Sigmoid colon (tissue), 7 donors: ENCODE results near the gene PAFAH1B2. TPM values are rescaled to one million over a fixed set of nuclear protein-coding genes. Genes with fewer than 3 reads are reported as not detected.

Source experiments
- DNase-seq: peaks from one replicate; pipeline ENCODE4 v3.0.0-alpha.2; 2019
- H3K27ac ChIP-seq, 4 donors: fragments of 200-600 bp; sonication (generic); one replicate each; pipeline ENCODE4 v1.5.1; 2016 to 2019; ENCODE audit warnings: mild to moderate bottlenecking in 1 of 4
- H3K27me3 ChIP-seq, 3 donors: fragments of 200-600 bp; sonication (generic); one replicate each; pipeline ENCODE4 v1.5.1; 2019; ENCODE audit warnings: mild to moderate bottlenecking in 1 of 3
- H3K36me3 ChIP-seq, 4 donors: fragments of 200-600 bp; sonication (generic); one replicate each; pipeline ENCODE4 v1.5.1; 2016 to 2019
- H3K4me1 ChIP-seq, 4 donors: fragments of 200-600 bp; sonication (generic); one replicate each; pipeline ENCODE4 v1.5.1; 2017 to 2019
- H3K4me3 ChIP-seq, 4 donors: fragments of 200-600 bp; sonication (generic); one replicate each; pipeline ENCODE4 v1.5.1; 2017 to 2019; ENCODE audit warnings: mild to moderate bottlenecking in 2 of 4, moderate library complexity in 1 of 4
- H3K9me3 ChIP-seq, 4 donors: fragments of 200-600 bp in 3 of 4; sonication (generic) in 3 of 4; one replicate each; pipeline versions ENCODE4 v1.5.1 to v1.6.1; 2013 to 2019
- CTCF ChIP-seq, 4 experiments: fragments of 450-650 bp in 3 of 4; fragments of 200-600 bp in 1 of 4; IDR thresholded peaks; one replicate each; pipeline ENCODE4 v1.5.1; 2016 to 2019; ENCODE audit warnings: antibody characterized with exemption in 4 of 4, mild to moderate bottlenecking in 3 of 4, moderate library complexity in 2 of 4
- EP300 ChIP-seq, 4 donors: sonication (generic); formaldehyde crosslinking; IDR thresholded peaks; one replicate each; pipeline ENCODE4 v1.6.1; 2017; ENCODE audit warnings: antibody characterized with exemption in 4 of 4
- POLR2A ChIP-seq, 2 donors: fragments of 450-650 bp; IDR thresholded peaks; one replicate each; pipeline ENCODE4 v1.6.1; 2016; ENCODE audit warnings: antibody characterized with exemption in 2 of 2, mild to moderate bottlenecking in 2 of 2, moderate library complexity in 2 of 2
- POLR2AphosphoS5 ChIP-seq, 4 donors: sonication (generic); formaldehyde crosslinking; IDR thresholded peaks; one replicate each; pipeline ENCODE4 v1.6.1; 2017; ENCODE audit warnings: antibody characterized with exemption in 4 of 4
- WGBS, 2 donors: extraction: QIAGEN DNeasy Blood & Tissue Kit; methylation state at CpG; one replicate each; pipeline ENCODE4 v1.1.7; 2013; 5-methylcytosine and 5-hydroxymethylcytosine counted together
- intact Hi-C: fragments of 100-400 bp; cut with DNase I; formaldehyde crosslinking; loops from one replicate; pipeline ENCODE4 v1.15.1; 2023
- polyA plus RNA-seq, 3 donors: library from polyadenylated mRNA; stranded (reverse); fragments of 200-250 nt; gene quantifications; one replicate each; pipeline ENCODE4 v1.2.3, GENCODE V29; 2013
- total RNA-seq, 4 donors: library from RNA; depleted of rRNA; stranded (reverse); fragments of >200 nt; gene quantifications; one replicate each; pipeline ENCODE4 v1.1.0, GENCODE V29; 2016
- donor health status: healthy with polysubstance abuse.
- donor health status: Bipolar disorder and iron deficiency.
- donor health status: healthy.

The PAFAH1B2 gene
- total and polyA plus RNA-seq, 7 donors, result 26.0 to 76.4 (median 42.1) TPM

- Histone ChIP-seq H3K4me1 (peaks cover 0 to 68% (median 52%) of the 10 kb centered on the region in 4 donors), H3K9me3 (no peaks in the 10 kb centered on the region), H3K27ac (peak overlapping the region; percentile 37 to 97 (median 96)), H3K4me3 (peak overlapping the region in 1 of 4 donors; percentile 90), H3K27me3 (no peaks in the 10 kb centered on the region), H3K36me3 (peaks cover 0 to 11% (median 3%) of the 10 kb centered on the region in 4 donors)
- intact Hi-C loops, result loop anchor here (5.0 kb wide), 1 partner anchor 51 kb away; the partner anchor contains the start of gene TAGLN
- no peak for TF ChIP-seq CTCF (IDR thresholded peaks at IDR 0.05)
- TF ChIP-seq EP300 (IDR thresholded peaks at IDR 0.05), result no peak
- TF ChIP-seq POLR2AphosphoS5 (IDR thresholded peaks at IDR 0.05), result no peak
- TF ChIP-seq POLR2A (IDR thresholded peaks at IDR 0.05), result no peak
- DNase-seq, result no peak
- 82 to 84% methylated on average over 10 of the region's 10 CpGs for WGBS, 2 donors
Measured at GRCh38 chr11:117146521-117146920, 2.4 kb downstream of the PAFAH1B2 start.

GRCh38 chr11:117152066-117152465, 8.0 kb downstream of the PAFAH1B2 start:
- TF ChIP-seq CTCF (IDR thresholded peaks at IDR 0.05), result no peak
- TF ChIP-seq EP300 (IDR thresholded peaks at IDR 0.05), result no peak
- no peak for TF ChIP-seq POLR2AphosphoS5 (IDR thresholded peaks at IDR 0.05)
- no peak for TF ChIP-seq POLR2A (IDR thresholded peaks at IDR 0.05)
- no peaks in the 10 kb centered on the region for H3K27me3 ChIP-seq
- 32 to 69% methylated on average over 2 of the region's 2 CpGs for WGBS, 2 donors
- H3K4me3 ChIP-seq, result no peak overlapping the region
- peaks cover 0 to 91% (median 56%) of the 10 kb centered on the region in 4 donors for H3K4me1 ChIP-seq
- H3K27ac ChIP-seq, result no peak overlapping the region
- DNase-seq, result no peak
- intact Hi-C loops, result no loop called here
- H3K9me3 ChIP-seq, result no peaks in the 10 kb centered on the region
- peaks cover 0 to 34% (median 0%) of the 10 kb centered on the region in 4 donors for H3K36me3 ChIP-seq

- peaks cover 0 to 28% (median 0%) of the 10 kb centered on the region in 4 donors for H3K36me3 ChIP-seq
- TF ChIP-seq EP300 (IDR thresholded peaks at IDR 0.05), result no peak
- no peak for TF ChIP-seq POLR2AphosphoS5 (IDR thresholded peaks at IDR 0.05)
- TF ChIP-seq CTCF (IDR thresholded peaks at IDR 0.05), result no peak
- TF ChIP-seq POLR2A (IDR thresholded peaks at IDR 0.05), result no peak
- intact Hi-C loops, result no loop called here
- no peaks in the 10 kb centered on the region for H3K27me3 ChIP-seq
- DNase-seq, result no peak
- H3K9me3 ChIP-seq, result no peaks in the 10 kb centered on the region
- peaks cover 0 to 67% (median 39%) of the 10 kb centered on the region in 4 donors for H3K4me1 ChIP-seq
- H3K27ac ChIP-seq, result no peak overlapping the region
- H3K4me3 ChIP-seq, result no peak overlapping the region
- 96 to 98% methylated on average over 5 of the region's 5 CpGs for WGBS, 2 donors
Measured at GRCh38 chr11:117154468-117154867, 10.4 kb downstream of the PAFAH1B2 start.

GRCh38 chr11:117157507-117157906, 13.4 kb downstream of the PAFAH1B2 start:
- H3K4me1 ChIP-seq, result peaks cover 0 to 41% (median 21%) of the 10 kb centered on the region in 4 donors
- 90 to 93% methylated on average over 2 of the region's 2 CpGs for WGBS, 2 donors
- H3K4me3 ChIP-seq, result no peak overlapping the region
- H3K9me3 ChIP-seq, result no peaks in the 10 kb centered on the region
- no peak overlapping the region for H3K27ac ChIP-seq
- intact Hi-C loops, result no loop called here
- DNase-seq, result no peak
- H3K27me3 ChIP-seq, result no peaks in the 10 kb centered on the region
- no peak for TF ChIP-seq POLR2AphosphoS5 (IDR thresholded peaks at IDR 0.05)
- no peak for TF ChIP-seq CTCF (IDR thresholded peaks at IDR 0.05)
- no peak for TF ChIP-seq EP300 (IDR thresholded peaks at IDR 0.05)
- TF ChIP-seq POLR2A (IDR thresholded peaks at IDR 0.05), result no peak
- H3K36me3 ChIP-seq, result peaks cover 0 to 55% (median 11%) of the 10 kb centered on the region in 4 donors

- H3K27me3 ChIP-seq, result no peaks in the 10 kb centered on the region
- intact Hi-C loops, result no loop called here
- no peak overlapping the region for H3K27ac ChIP-seq
- peaks cover 8 to 67% (median 28%) of the 10 kb centered on the region in 4 donors for H3K36me3 ChIP-seq
- WGBS, 2 donors, result 87 to 89% methylated on average over 2 of the region's 2 CpGs
- no peak for TF ChIP-seq CTCF (IDR thresholded peaks at IDR 0.05)
- peaks cover 0 to 33% (median 8%) of the 10 kb centered on the region in 4 donors for H3K4me1 ChIP-seq
- no peak overlapping the region for H3K4me3 ChIP-seq
- DNase-seq, result no peak
- no peaks in the 10 kb centered on the region for H3K9me3 ChIP-seq
Measured at GRCh38 chr11:117159892-117160291, 15.8 kb downstream of the PAFAH1B2 start.
